HEK293 (cell line): ENCODE results near the gene FIG4.

Experiments
- CTCF ChIA-PET: fragments of 350-600 bp; formaldehyde crosslinking; extraction: SDS; loops from one replicate; lab custom pipeline; 2021; ENCODE audit warnings: antibody characterized with exemption; lab: Yijun Ruan, JAX
- POLR2A ChIA-PET: fragments of 300-600 bp; formaldehyde crosslinking; extraction: SDS; loops from one replicate; lab custom pipeline; 2020; ENCODE audit warnings: antibody characterized with exemption, inconsistent platforms; lab: Yijun Ruan, JAX
- H3K27ac ChIP-seq: fragments of 200-500 bp; sonication (Bioruptor generic); 2 replicates; pipeline ENCODE4 v1.5.1; 2014; ENCODE audit warnings: low read depth, low read length, control low read depth, inconsistent platforms; ENCODE audit errors: extremely low read depth
- H3K36me3 ChIP-seq, 2 experiments: fragments of 200-500 bp in 1 of 2; sonication (Bioruptor generic) in 1 of 2; 1 replicate in 1 of 2; 2 replicates in 1 of 2; pipeline ENCODE4 v1.5.1; 2014 to 2017; ENCODE audit warnings: inconsistent platforms in 2 of 2, low read length in 2 of 2; ENCODE audit not compliant: control insufficient read depth in 2 of 2, insufficient read depth in 1 of 2
- H3K4me1 ChIP-seq: fragments of 200-500 bp; sonication (Bioruptor generic); 2 replicates; pipeline ENCODE4 v1.5.1; 2014; ENCODE audit warnings: mild to moderate bottlenecking, low read length, inconsistent platforms; ENCODE audit not compliant: control insufficient read depth, insufficient read depth
- H3K4me3 ChIP-seq: 2 replicates; pipeline ENCODE4 v1.5.1; 2011; ENCODE audit warnings: low read depth, mild to moderate bottlenecking, control low read depth, low read length, moderate library complexity
- H3K9me3 ChIP-seq: fragments of 200-500 bp; sonication (Bioruptor generic); 2 replicates; pipeline ENCODE4 v1.5.1; 2014; ENCODE audit warnings: low read depth, low read length, inconsistent platforms; ENCODE audit not compliant: control insufficient read depth, insufficient read depth
- BCL11B ChIP-seq: fragments of 450-650 bp; formaldehyde crosslinking; IDR thresholded peaks from 2 replicates; pipeline ENCODE4 v1.5.1; 2016; ENCODE audit warnings: low read depth, missing biosample characterization, missing genetic modification characterization
- BCL6B ChIP-seq: fragments of 450-650 bp; formaldehyde crosslinking; IDR thresholded peaks from 2 replicates; pipeline ENCODE4 v1.5.1; 2017; ENCODE audit warnings: missing biosample characterization, missing genetic modification characterization
- CTCF ChIP-seq: fragments of 450-650 bp; formaldehyde crosslinking; IDR thresholded peaks from 2 replicates; pipeline ENCODE4 v1.5.1; 2016; ENCODE audit warnings: missing biosample characterization, missing genetic modification characterization
- HOXD13 ChIP-seq: sonication (generic); formaldehyde crosslinking; IDR thresholded peaks from 2 replicates; pipeline ENCODE4 v1.8.0; 2022; ENCODE audit warnings: missing genetic modification reagents, borderline replicate concordance
- KLF7 ChIP-seq: fragments of 450-650 bp; formaldehyde crosslinking; IDR thresholded peaks from 2 replicates; pipeline ENCODE4 v1.5.1; 2016; ENCODE audit warnings: missing biosample characterization, missing genetic modification characterization, borderline replicate concordance
- SP2 ChIP-seq: fragments of 450-650 bp; formaldehyde crosslinking; IDR thresholded peaks from 2 replicates; pipeline ENCODE4 v1.5.1; 2016; ENCODE audit warnings: missing biosample characterization, missing genetic modification characterization
- ZBTB1 ChIP-seq: fragments of 450-650 bp; formaldehyde crosslinking; IDR thresholded peaks from 2 replicates; pipeline ENCODE4 v1.5.1; 2016; ENCODE audit warnings: missing biosample characterization, missing genetic modification characterization
- ZBTB21 ChIP-seq: fragments of 450-650 bp; formaldehyde crosslinking; IDR thresholded peaks from 2 replicates; pipeline ENCODE4 v1.5.1; 2017; ENCODE audit warnings: missing biosample characterization, missing genetic modification characterization
- ZBTB6 ChIP-seq: fragments of 450-650 bp; formaldehyde crosslinking; IDR thresholded peaks from 2 replicates; pipeline ENCODE4 v1.5.1; 2017; ENCODE audit warnings: missing biosample characterization, missing genetic modification characterization
- ZFP37 ChIP-seq: fragments of 450-650 bp; formaldehyde crosslinking; IDR thresholded peaks from 2 replicates; pipeline ENCODE4 v1.5.1; 2016; ENCODE audit warnings: missing biosample characterization, missing genetic modification characterization
- ZFP69B ChIP-seq: fragments of 450-650 bp; formaldehyde crosslinking; IDR thresholded peaks from 2 replicates; pipeline ENCODE4 v1.5.1; 2016; ENCODE audit warnings: missing biosample characterization, missing genetic modification characterization
- ZNF175 ChIP-seq: fragments of 450-650 bp; formaldehyde crosslinking; IDR thresholded peaks from 2 replicates; pipeline ENCODE4 v1.5.1; 2016; ENCODE audit warnings: missing biosample characterization, missing genetic modification characterization
- ZNF214 ChIP-seq: fragments of 450-650 bp; formaldehyde crosslinking; IDR thresholded peaks from 2 replicates; pipeline ENCODE4 v1.5.1; 2017; ENCODE audit warnings: missing biosample characterization, mild to moderate bottlenecking, missing genetic modification characterization, borderline replicate concordance
- ZNF266 ChIP-seq: fragments of 450-650 bp; formaldehyde crosslinking; IDR thresholded peaks from 2 replicates; pipeline ENCODE4 v1.5.1; 2016; ENCODE audit warnings: missing biosample characterization, missing genetic modification characterization, low read depth
- ZNF398 ChIP-seq: fragments of 450-650 bp; formaldehyde crosslinking; IDR thresholded peaks from 2 replicates; pipeline ENCODE4 v1.5.1; 2017; ENCODE audit warnings: missing biosample characterization, missing genetic modification characterization
- ZNF473 ChIP-seq: fragments of 450-650 bp; formaldehyde crosslinking; IDR thresholded peaks from 2 replicates; pipeline ENCODE4 v1.5.1; 2017; ENCODE audit warnings: missing biosample characterization, missing genetic modification characterization
- ZNF548 ChIP-seq: fragments of 450-650 bp; formaldehyde crosslinking; IDR thresholded peaks from 2 replicates; pipeline ENCODE4 v1.5.1; 2016; ENCODE audit warnings: missing biosample characterization, missing genetic modification characterization
- ZNF560 ChIP-seq: fragments of 450-650 bp; formaldehyde crosslinking; IDR thresholded peaks from 2 replicates; pipeline ENCODE4 v1.5.1; 2017; ENCODE audit warnings: missing biosample characterization, missing genetic modification characterization, borderline replicate concordance
- ZNF600 ChIP-seq: fragments of 450-650 bp; formaldehyde crosslinking; IDR thresholded peaks from 2 replicates; pipeline ENCODE4 v1.5.1; 2016; ENCODE audit warnings: missing biosample characterization, missing genetic modification characterization
- ZNF621 ChIP-seq: fragments of 450-650 bp; formaldehyde crosslinking; IDR thresholded peaks from 2 replicates; pipeline ENCODE4 v1.5.1; 2017; ENCODE audit warnings: missing biosample characterization, missing genetic modification characterization
- ZNF624 ChIP-seq: fragments of 450-650 bp; formaldehyde crosslinking; IDR thresholded peaks from 2 replicates; pipeline ENCODE4 v1.5.1; 2017; ENCODE audit warnings: missing biosample characterization, missing genetic modification characterization
- ZNF629 ChIP-seq: fragments of 450-650 bp; formaldehyde crosslinking; IDR thresholded peaks from 2 replicates; pipeline ENCODE4 v1.5.1; 2017; ENCODE audit warnings: missing biosample characterization, missing genetic modification characterization
- ZNF76 ChIP-seq: fragments of 450-650 bp; formaldehyde crosslinking; IDR thresholded peaks from 2 replicates; pipeline ENCODE4; 2016; ENCODE audit warnings: low read depth, missing biosample characterization, missing genetic modification characterization, borderline replicate concordance
- ZNF777 ChIP-seq: fragments of 450-650 bp; formaldehyde crosslinking; IDR thresholded peaks from 2 replicates; pipeline ENCODE4 v1.5.1; 2017; ENCODE audit warnings: missing biosample characterization, missing genetic modification characterization, borderline replicate concordance
- ZNF791 ChIP-seq: fragments of 450-650 bp; formaldehyde crosslinking; IDR thresholded peaks from 2 replicates; pipeline ENCODE4 v1.5.1; 2016; ENCODE audit warnings: missing biosample characterization, missing genetic modification characterization
- ZNF830 ChIP-seq: fragments of 450-650 bp; IDR thresholded peaks from 2 replicates; pipeline ENCODE4 v1.5.0; 2018; ENCODE audit warnings: missing biosample characterization, missing genetic modification characterization, low read depth, mild to moderate bottlenecking, moderate library complexity

The FIG4 gene

GRCh38 chr6:109655761-109656262 is 35.3 kb upstream of the FIG4 start:
- Histone ChIP-seq H3K4me1 (no peaks in the 10 kb centered on the region), H3K27ac (no peak overlapping the region), H3K36me3 (no peaks in the 10 kb centered on the region), H3K9me3 (no peaks in the 10 kb centered on the region), H3K4me3 (no peak overlapping the region)
- ChIA-PET POLR2A (no interaction called here), CTCF (interaction anchor here (0.5 to 1.4 kb wide), 3 partner anchors 384 to 720 kb away, joined by 3 read pairs; no protein-coding TSS in a partner anchor)
- TF ChIP-seq HOXD13 (no peak), ZFP69B (tag by site-specific recombination) (no peak)

- H3K4me3 ChIP-seq: no peak overlapping the region
- no peaks in the 10 kb centered on the region for H3K9me3 ChIP-seq
- POLR2A ChIA-PET: no interaction called here
- CTCF ChIA-PET: interaction anchor here (0.7 to 1.0 kb wide), 2 partner anchors 18 to 74 kb away, joined by 3 read pairs; no protein-coding TSS in a partner anchor
- no peak overlapping the region for H3K27ac ChIP-seq
- no peaks in the 10 kb centered on the region for H3K36me3 ChIP-seq
- no peaks in the 10 kb centered on the region for H3K4me1 ChIP-seq
- no peak for TF ChIP-seq ZNF621
- no peak for TF ChIP-seq ZNF830
- no peak for TF ChIP-seq KLF7 (tag by site-specific recombination)
- no peak for TF ChIP-seq BCL11B (tag by site-specific recombination)
- no peak for TF ChIP-seq HOXD13
- no peak for TF ChIP-seq ZBTB1 (tag by site-specific recombination)
- TF ChIP-seq ZNF629 (tag by site-specific recombination): no peak
- TF ChIP-seq ZBTB21: no peak
- no peak for TF ChIP-seq ZNF600
- no peak for TF ChIP-seq ZNF214 (tag by site-specific recombination)
- TF ChIP-seq ZNF791 (tag by site-specific recombination): no peak
- TF ChIP-seq ZNF560: no peak
- no peak for TF ChIP-seq ZNF624 (tag by site-specific recombination)
- no peak for TF ChIP-seq SP2 (tag by site-specific recombination)
- TF ChIP-seq ZNF777 (tag by site-specific recombination): no peak
- no peak for TF ChIP-seq ZNF548
- no peak for TF ChIP-seq CTCF
- TF ChIP-seq ZBTB6 (tag by site-specific recombination): no peak
- TF ChIP-seq ZNF473 (tag by site-specific recombination): no peak
- no peak for TF ChIP-seq ZNF266
Observed at GRCh38 chr6:109660526-109661320, 30.4 kb upstream of the FIG4 start.

- H3K4me1 ChIP-seq: no peaks in the 10 kb centered on the region
- no peak overlapping the region for H3K27ac ChIP-seq
- H3K36me3 ChIP-seq: no peaks in the 10 kb centered on the region
- ChIA-PET POLR2A (no interaction called here), CTCF (interaction anchor here (0.5 kb wide), 1 partner anchor 1290 kb away, joined by 3 read pairs; no protein-coding TSS in a partner anchor)
- no peak for TF ChIP-seq BCL6B
- no peak for TF ChIP-seq ZNF175 (tag by site-specific recombination)
- no peak for TF ChIP-seq ZNF398 (tag by site-specific recombination)
- TF ChIP-seq ZNF76: no peak
- TF ChIP-seq ZFP37 (tag by site-specific recombination): no peak
- no peak overlapping the region for H3K4me3 ChIP-seq
- no peaks in the 10 kb centered on the region for H3K9me3 ChIP-seq
Observed at GRCh38 chr6:109662192-109662591, 28.9 kb upstream of the FIG4 start.
